CD14-positive monocyte (primary cell): Measurements from ENCODE around the gene CCR7. TPM values are rescaled to one million over a fixed set of nuclear protein-coding genes. Genes with fewer than 3 reads are reported as not detected.

Experiments used
- DNase-seq, 3 donors: peaks; one replicate each; pipeline ENCODE4 v3.0.0-alpha.2; 2011 to 2022
- H2AFZ ChIP-seq: 2 replicates; pipeline ENCODE4 v1.6.0; 2012; ENCODE audit warnings: mild to moderate bottlenecking, low read depth, low read length, inconsistent platforms; ENCODE audit not compliant: insufficient read depth, poor library complexity, severe bottlenecking
- H3K27ac ChIP-seq, 2 donors: 1 replicate in 1 of 2; 2 replicates in 1 of 2; pipeline ENCODE4 v1.5.1; 2012 to 2013; ENCODE audit warnings: low read length in 2 of 2, control low read depth in 1 of 2, inconsistent platforms in 1 of 2, low read depth in 1 of 2, mild to moderate bottlenecking in 1 of 2
- H3K27me3 ChIP-seq, 2 donors: one replicate each; pipeline versions ENCODE4 v1.6.0 to v1.6.1; 2011 to 2013; ENCODE audit warnings: low read length in 2 of 2; ENCODE audit not compliant: control insufficient read depth in 2 of 2, insufficient read depth in 2 of 2
- H3K36me3 ChIP-seq, 2 donors: replicated peaks in 1 of 2; 1 replicate in 1 of 2; 2 replicates in 1 of 2; pipeline versions ENCODE4 v1.5.1 to v1.6.1; 2012 to 2013; ENCODE audit warnings: low read length in 2 of 2, control low read depth in 1 of 2, inconsistent platforms in 1 of 2, mild to moderate bottlenecking in 1 of 2; ENCODE audit not compliant: insufficient read depth in 2 of 2, control insufficient read depth in 1 of 2
- H3K4me1 ChIP-seq, 2 donors: 1 replicate in 1 of 2; 2 replicates in 1 of 2; pipeline versions ENCODE4 v1.5.1 to v1.6.1; 2012 to 2013; ENCODE audit warnings: low read length in 2 of 2, control low read depth in 1 of 2, inconsistent platforms in 1 of 2, mild to moderate bottlenecking in 1 of 2, moderate library complexity in 1 of 2; ENCODE audit not compliant: insufficient read depth in 2 of 2, control insufficient read depth in 1 of 2
- H3K4me2 ChIP-seq: replicated peaks from 2 replicates; pipeline ENCODE3; 2012; ENCODE audit warnings: low read length, moderate library complexity, mild to moderate bottlenecking; ENCODE audit not compliant: poor library complexity, severe bottlenecking; ENCODE audit errors: extremely low read depth
- H3K4me3 ChIP-seq, 3 experiments: fragments of 200-600 bp in 1 of 3; sonication (generic) in 1 of 3; replicated peaks in 1 of 3; 1 replicate in 2 of 3; 2 replicates in 1 of 3; pipeline ENCODE4 v1.5.1; 2011 to 2013; ENCODE audit warnings: low read length in 3 of 3, mild to moderate bottlenecking in 3 of 3, control low read depth in 2 of 3, low read depth in 2 of 3, inconsistent platforms in 1 of 3, moderate library complexity in 1 of 3
- H3K79me2 ChIP-seq: 2 replicates; pipeline ENCODE4 v1.6.0; 2012; ENCODE audit warnings: mild to moderate bottlenecking, control low read depth, inconsistent platforms, low read length, moderate library complexity; ENCODE audit not compliant: insufficient read depth
- H3K9ac ChIP-seq: 2 replicates; pipeline ENCODE4 v1.6.0; 2017; ENCODE audit warnings: low read length, mild to moderate bottlenecking; ENCODE audit not compliant: insufficient read depth, poor library complexity, severe bottlenecking
- H3K9me3 ChIP-seq, 2 donors: replicated peaks in 1 of 2; 1 replicate in 1 of 2; 2 replicates in 1 of 2; pipeline versions ENCODE4 v1.5.1 to v1.6.1; 2012 to 2013; ENCODE audit warnings: low read length in 2 of 2, control low read depth in 1 of 2; ENCODE audit not compliant: control insufficient read depth in 1 of 2, insufficient read depth in 1 of 2
- H4K20me1 ChIP-seq: 2 replicates; pipeline ENCODE4 v1.6.0; 2012; ENCODE audit warnings: mild to moderate bottlenecking, low read length, control low read depth, moderate library complexity; ENCODE audit not compliant: insufficient read depth
- H3K27ac Mint-ChIP-seq, 7 donors: one replicate each; pipeline ENCODE4 v1.8.0; 2020; ENCODE audit warnings: mild to moderate bottlenecking in 7 of 7, mixed read lengths in 7 of 7, moderate library complexity in 6 of 7, inconsistent platforms in 2 of 7
- H3K27me3 Mint-ChIP-seq, 3 donors: one replicate each; pipeline ENCODE4 v1.8.0; 2021 to 2022; ENCODE audit warnings: low read depth in 3 of 3, mild to moderate bottlenecking in 3 of 3, mixed read lengths in 3 of 3, moderate library complexity in 3 of 3, inconsistent platforms in 1 of 3
- H3K36me3 Mint-ChIP-seq, 2 donors: one replicate each; pipeline ENCODE4 v1.8.0; 2020; ENCODE audit warnings: mixed read lengths in 2 of 2, inconsistent platforms in 1 of 2, mild to moderate bottlenecking in 1 of 2
- H3K4me1 Mint-ChIP-seq: one replicate; pipeline ENCODE4 v1.8.0; 2020; ENCODE audit warnings: mild to moderate bottlenecking, mixed read lengths
- H3K4me3 Mint-ChIP-seq, 2 donors: one replicate each; pipeline ENCODE4 v1.8.0; 2020; ENCODE audit warnings: mild to moderate bottlenecking in 2 of 2, mixed read lengths in 2 of 2, moderate library complexity in 1 of 2
- H3K9me3 Mint-ChIP-seq, 7 donors: one replicate each; pipeline ENCODE4 v1.8.0; 2020 to 2022; ENCODE audit warnings: mixed read lengths in 7 of 7, mild to moderate bottlenecking in 6 of 7, moderate library complexity in 6 of 7, inconsistent platforms in 2 of 7
- WGBS: methylation state at CpG from one replicate; pipeline ENCODE4 v1.1.5; 2013; ENCODE audit warnings: missing lambda C conversion rate; ENCODE audit not compliant: insufficient coverage; 5-methylcytosine and 5-hydroxymethylcytosine counted together
- intact Hi-C, 2 donors: fragments of 100-400 bp; cut with micrococcal nuclease; formaldehyde crosslinking; loops; one replicate each; pipeline versions ENCODE4 v1.15.0 to v1.15.1; 2023
- polyA plus RNA-seq, 3 donors: library from polyadenylated mRNA; depleted of rRNA in 1 of 3; unstranded in 2 of 3; stranded (reverse) in 1 of 3; fragments of 300-500 nt in 2 of 3; fragments of >200 nt in 1 of 3; fragmentation: Illumina TruSeq in 2 of 3; gene quantifications; 1 replicate in 2 of 3; 2 replicates in 1 of 3; pipeline ENCODE4 v1.2.3, GENCODE V29; 2012 to 2021
- TF ChIP-seq, protein P1 (sequence below): fragments of 200-600 bp; IDR thresholded peaks from one replicate; pipeline ENCODE4 v1.8.0; 2022; ENCODE audit warnings: antibody characterized with exemption, mild to moderate bottlenecking

Gene CCR7
- polyA plus RNA-seq, 3 donors: 0.15 to 2.1 (median 1.2) TPM

DNA sequence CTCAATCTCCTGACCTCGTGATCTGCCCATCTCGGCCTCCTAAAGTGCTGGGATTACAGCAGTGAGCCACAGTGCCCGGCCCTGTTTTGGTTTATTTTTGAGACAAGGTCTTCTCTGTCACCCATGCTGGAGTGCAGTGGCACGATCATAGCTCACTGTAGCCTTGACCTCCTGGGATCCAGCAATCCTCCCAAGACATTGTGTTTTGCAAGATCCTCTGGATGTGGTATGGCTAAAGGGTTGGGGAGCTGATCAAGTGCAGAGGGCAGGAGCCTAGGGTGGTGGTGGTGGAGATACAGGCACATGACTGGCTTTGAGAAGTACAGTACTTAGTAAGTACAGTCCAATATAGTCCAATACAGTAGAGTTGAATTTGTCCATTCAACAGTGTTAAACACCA lies 47.3 kb downstream of the CCR7 start:
- Histone ChIP-seq H4K20me1 (no peaks in the 10 kb centered on the region), H3K9ac (no peak overlapping the region), H3K4me3 (no peak overlapping the region), H3K27me3 (peaks cover 20 to 51% of the 10 kb centered on the region in 2 donors), H3K4me2 (no peak overlapping the region), H2AFZ (no peak overlapping the region), H3K4me1 (peaks cover 9 to 14% of the 10 kb centered on the region in 2 donors), H3K36me3 (no peaks in the 10 kb centered on the region), H3K9me3 (no peaks in the 10 kb centered on the region), H3K27ac (no peak overlapping the region), H3K79me2 (no peaks in the 10 kb centered on the region)
- WGBS: 80% methylated on average over 1 of the region's 4 CpGs
- intact Hi-C loops: no loop called here
- TF ChIP-seq, protein P1, sequence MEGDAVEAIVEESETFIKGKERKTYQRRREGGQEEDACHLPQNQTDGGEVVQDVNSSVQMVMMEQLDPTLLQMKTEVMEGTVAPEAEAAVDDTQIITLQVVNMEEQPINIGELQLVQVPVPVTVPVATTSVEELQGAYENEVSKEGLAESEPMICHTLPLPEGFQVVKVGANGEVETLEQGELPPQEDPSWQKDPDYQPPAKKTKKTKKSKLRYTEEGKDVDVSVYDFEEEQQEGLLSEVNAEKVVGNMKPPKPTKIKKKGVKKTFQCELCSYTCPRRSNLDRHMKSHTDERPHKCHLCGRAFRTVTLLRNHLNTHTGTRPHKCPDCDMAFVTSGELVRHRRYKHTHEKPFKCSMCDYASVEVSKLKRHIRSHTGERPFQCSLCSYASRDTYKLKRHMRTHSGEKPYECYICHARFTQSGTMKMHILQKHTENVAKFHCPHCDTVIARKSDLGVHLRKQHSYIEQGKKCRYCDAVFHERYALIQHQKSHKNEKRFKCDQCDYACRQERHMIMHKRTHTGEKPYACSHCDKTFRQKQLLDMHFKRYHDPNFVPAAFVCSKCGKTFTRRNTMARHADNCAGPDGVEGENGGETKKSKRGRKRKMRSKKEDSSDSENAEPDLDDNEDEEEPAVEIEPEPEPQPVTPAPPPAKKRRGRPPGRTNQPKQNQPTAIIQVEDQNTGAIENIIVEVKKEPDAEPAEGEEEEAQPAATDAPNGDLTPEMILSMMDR: no peak
- DNase-seq: no peak
- peaks cover 50 to 77% (median 66%) of the 10 kb centered on the region in 3 donors for H3K27me3 Mint-ChIP-seq
- peaks cover 27% of the 10 kb centered on the region for H3K4me1 Mint-ChIP-seq
- H3K9me3 Mint-ChIP-seq: peaks cover 0 to 5% (median 2%) of the 10 kb centered on the region in 7 donors
- no peak overlapping the region for H3K27ac Mint-ChIP-seq
- no peaks in the 10 kb centered on the region for H3K36me3 Mint-ChIP-seq
- peak overlapping the region in 1 of 2 donors; percentile 35 for H3K4me3 Mint-ChIP-seq

DNA sequence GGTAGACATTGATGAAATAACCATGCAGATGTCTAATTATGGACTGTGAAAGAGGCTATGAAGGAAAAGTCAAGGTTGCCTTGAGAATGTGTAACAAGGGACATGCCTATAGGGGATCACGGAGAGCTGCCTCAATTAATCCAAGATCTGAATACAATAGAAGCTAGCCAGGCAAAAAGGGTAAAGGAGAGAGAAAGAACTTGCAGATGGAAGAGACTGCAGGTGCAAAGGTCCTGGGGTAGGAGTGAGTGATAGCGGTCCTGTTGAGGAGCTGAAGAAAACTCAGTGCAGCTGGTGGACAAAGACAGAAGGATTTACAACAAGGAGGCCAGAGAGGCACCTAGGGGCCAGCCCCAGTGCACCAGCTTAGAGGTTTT lies 48.0 kb downstream of the CCR7 start:
- peak overlapping the region in 1 of 2 donors; percentile 40 for H3K4me3 Mint-ChIP-seq
- DNase-seq: no peak
- no peak overlapping the region for H3K4me3 ChIP-seq
- H4K20me1 ChIP-seq: no peaks in the 10 kb centered on the region
- intact Hi-C loops: no loop called here
- no peak overlapping the region for H3K4me2 ChIP-seq
- H3K36me3 Mint-ChIP-seq: no peaks in the 10 kb centered on the region
- peak overlapping the region in 1 of 7 donors; percentile 62 for H3K27ac Mint-ChIP-seq
- H3K27me3 Mint-ChIP-seq: peaks cover 49 to 79% (median 70%) of the 10 kb centered on the region in 3 donors
- no peaks in the 10 kb centered on the region for H3K36me3 ChIP-seq
- peaks cover 20 to 51% of the 10 kb centered on the region in 2 donors for H3K27me3 ChIP-seq
- H3K27ac ChIP-seq: no peak overlapping the region
- no peaks in the 10 kb centered on the region for H3K79me2 ChIP-seq
- H3K9me3 Mint-ChIP-seq: peaks cover 0 to 5% (median 2%) of the 10 kb centered on the region in 7 donors
- TF ChIP-seq, protein P1: no peak
- WGBS: 79% methylated on average over 2 of the region's 2 CpGs
- H3K9ac ChIP-seq: peak overlapping the region; percentile 25
- H3K4me1 ChIP-seq: peaks cover 9 to 14% of the 10 kb centered on the region in 2 donors
- H2AFZ ChIP-seq: no peak overlapping the region
- no peaks in the 10 kb centered on the region for H3K9me3 ChIP-seq
- peaks cover 27% of the 10 kb centered on the region for H3K4me1 Mint-ChIP-seq
